ENCODE data around the gene YWHAG. TPM values are rescaled to one million over a fixed set of nuclear protein-coding genes. Genes with fewer than 3 reads are reported as not detected.

The YWHAG gene
- total and polyA plus RNA-seq, 9 of the 15 experiments (the other 6 are each of a cell fraction or from before 2014, with no cell fraction given) = 30.4 to 246 (median 94.5) TPM

- TF ChIP-seq ZNF165 (CRISPR knock-in tag; IDR thresholded peaks at IDR 0.05; ENCODE audit: borderline replicate concordance) (no peak), CBFB (CRISPR knock-in tag; IDR thresholded peaks at IDR 0.05) (no peak)
Measured at GRCh38 chr7:76280408-76280807, 78.4 kb downstream of the YWHAG start (continued).

DNA sequence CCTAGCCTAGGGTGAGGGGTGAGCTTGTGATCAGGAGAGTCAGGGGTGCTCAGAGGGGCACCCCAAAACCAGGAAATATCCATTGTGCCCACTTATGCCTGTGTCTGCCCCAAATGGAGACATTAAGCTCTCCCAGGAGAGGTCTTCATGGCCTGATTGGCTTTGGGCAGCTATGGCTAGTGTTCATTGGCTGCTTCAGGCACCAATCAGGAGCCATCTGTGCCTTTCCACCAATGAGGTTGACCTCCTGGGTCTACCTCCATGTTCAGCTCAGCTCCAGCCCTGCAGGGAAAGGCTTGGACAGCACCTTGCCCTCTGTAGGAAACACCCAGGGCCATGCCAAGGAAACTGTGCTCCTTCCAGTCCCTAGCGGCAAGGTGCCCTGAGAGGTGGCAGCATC lies 80.3 kb downstream of the YWHAG start:
- Histone ChIP-seq H3K27ac (ENCODE audit: extremely low read depth, low read depth, low read length) (no peak overlapping the region), H3K4me1 (replicated peaks in 1 of 2; ENCODE audit: control insufficient read depth in 2 of 2, insufficient read depth in 2 of 2, low read length in 2 of 2) (peaks cover 0 to 27% of the 10 kb centered on the region in 2 experiments; a peak in 3 of 5 replicates), H3K9me3 (replicated peaks; ENCODE audit: control insufficient read depth, insufficient read depth, low read depth, low read length) (no peaks in the 10 kb centered on the region), H3K4me3 (no peak overlapping the region), H3K9me1 (ENCODE audit: control insufficient read depth, insufficient read depth, low read length) (no peaks in the 10 kb centered on the region), H3K36me3 (ENCODE audit: control insufficient read depth, insufficient read depth, low read length) (no peaks in the 10 kb centered on the region), H3K79me2 (ENCODE audit: control insufficient read depth, insufficient read depth, low read length) (no peaks in the 10 kb centered on the region), H3K27me3 (ENCODE audit: control insufficient read depth in 2 of 2, insufficient read depth in 2 of 2, low read length in 2 of 2) (peaks cover 42 to 54% of the 10 kb centered on the region in 2 experiments; a peak in 4 of 5 replicates), H4K20me1 (replicated peaks; ENCODE audit: control insufficient read depth, insufficient read depth, low read length) (no peaks in the 10 kb centered on the region; the same call in 1 of the 2 replicates), H2AFZ (ENCODE audit: low read depth, low read length) (0 out of 2 replicates have a peak overlapping the region, but pooled peaks have one; percentile 10), H3K4me2 (ENCODE audit: insufficient read depth, low read length) (no peak overlapping the region), H3K9ac (ENCODE audit: insufficient read depth in 1 of 2, low read depth in 2 of 2, low read length in 2 of 2) (no peak overlapping the region)
- 38% methylated on average over 1 of the region's 1 CpG for WGBS (ENCODE audit: insufficient coverage, low coverage, missing lambda C conversion rate)
- FAIRE-seq (peak; percentile 75), DNase-seq (ENCODE audit: extremely low read depth in 1 of 4, low spot score in 3 of 4) (peak; percentile 52 to 72 (median 58)), ATAC-seq (peak; percentile 82)
- CTCF ChIA-PET (ENCODE audit: low intra/inter-chr PET ratio) = no interaction called here
- POLR2A ChIA-PET = interaction anchor here (0.5 to 2.3 kb wide), 4 partner anchors 8 to 115 kb away, joined by 3 to 8 read pairs (median 4); no protein-coding TSS in a partner anchor
- no TSS peak for BruUV-seq (replicated peaks)
- intact Hi-C loops (cut with micrococcal nuclease) (loop anchor here (5.0 kb wide), 1 partner anchor 34 kb away; no protein-coding TSS in a partner anchor), in situ Hi-C loops (cut with MboI) (no loop called here)
- TF ChIP-seq PKNOX1 (IDR thresholded peaks at IDR 0.05) (peak; percentile 72), CTCF (IDR thresholded peaks at IDR 0.05 in 2 of 3, conservative IDR thresholded peaks at IDR 0.05 in 1 of 3; ENCODE audit: insufficient read depth in 2 of 3, low read depth in 1 of 3, low read length in 3 of 3) (no peak)
- TF ChIP-seq, protein P1, sequence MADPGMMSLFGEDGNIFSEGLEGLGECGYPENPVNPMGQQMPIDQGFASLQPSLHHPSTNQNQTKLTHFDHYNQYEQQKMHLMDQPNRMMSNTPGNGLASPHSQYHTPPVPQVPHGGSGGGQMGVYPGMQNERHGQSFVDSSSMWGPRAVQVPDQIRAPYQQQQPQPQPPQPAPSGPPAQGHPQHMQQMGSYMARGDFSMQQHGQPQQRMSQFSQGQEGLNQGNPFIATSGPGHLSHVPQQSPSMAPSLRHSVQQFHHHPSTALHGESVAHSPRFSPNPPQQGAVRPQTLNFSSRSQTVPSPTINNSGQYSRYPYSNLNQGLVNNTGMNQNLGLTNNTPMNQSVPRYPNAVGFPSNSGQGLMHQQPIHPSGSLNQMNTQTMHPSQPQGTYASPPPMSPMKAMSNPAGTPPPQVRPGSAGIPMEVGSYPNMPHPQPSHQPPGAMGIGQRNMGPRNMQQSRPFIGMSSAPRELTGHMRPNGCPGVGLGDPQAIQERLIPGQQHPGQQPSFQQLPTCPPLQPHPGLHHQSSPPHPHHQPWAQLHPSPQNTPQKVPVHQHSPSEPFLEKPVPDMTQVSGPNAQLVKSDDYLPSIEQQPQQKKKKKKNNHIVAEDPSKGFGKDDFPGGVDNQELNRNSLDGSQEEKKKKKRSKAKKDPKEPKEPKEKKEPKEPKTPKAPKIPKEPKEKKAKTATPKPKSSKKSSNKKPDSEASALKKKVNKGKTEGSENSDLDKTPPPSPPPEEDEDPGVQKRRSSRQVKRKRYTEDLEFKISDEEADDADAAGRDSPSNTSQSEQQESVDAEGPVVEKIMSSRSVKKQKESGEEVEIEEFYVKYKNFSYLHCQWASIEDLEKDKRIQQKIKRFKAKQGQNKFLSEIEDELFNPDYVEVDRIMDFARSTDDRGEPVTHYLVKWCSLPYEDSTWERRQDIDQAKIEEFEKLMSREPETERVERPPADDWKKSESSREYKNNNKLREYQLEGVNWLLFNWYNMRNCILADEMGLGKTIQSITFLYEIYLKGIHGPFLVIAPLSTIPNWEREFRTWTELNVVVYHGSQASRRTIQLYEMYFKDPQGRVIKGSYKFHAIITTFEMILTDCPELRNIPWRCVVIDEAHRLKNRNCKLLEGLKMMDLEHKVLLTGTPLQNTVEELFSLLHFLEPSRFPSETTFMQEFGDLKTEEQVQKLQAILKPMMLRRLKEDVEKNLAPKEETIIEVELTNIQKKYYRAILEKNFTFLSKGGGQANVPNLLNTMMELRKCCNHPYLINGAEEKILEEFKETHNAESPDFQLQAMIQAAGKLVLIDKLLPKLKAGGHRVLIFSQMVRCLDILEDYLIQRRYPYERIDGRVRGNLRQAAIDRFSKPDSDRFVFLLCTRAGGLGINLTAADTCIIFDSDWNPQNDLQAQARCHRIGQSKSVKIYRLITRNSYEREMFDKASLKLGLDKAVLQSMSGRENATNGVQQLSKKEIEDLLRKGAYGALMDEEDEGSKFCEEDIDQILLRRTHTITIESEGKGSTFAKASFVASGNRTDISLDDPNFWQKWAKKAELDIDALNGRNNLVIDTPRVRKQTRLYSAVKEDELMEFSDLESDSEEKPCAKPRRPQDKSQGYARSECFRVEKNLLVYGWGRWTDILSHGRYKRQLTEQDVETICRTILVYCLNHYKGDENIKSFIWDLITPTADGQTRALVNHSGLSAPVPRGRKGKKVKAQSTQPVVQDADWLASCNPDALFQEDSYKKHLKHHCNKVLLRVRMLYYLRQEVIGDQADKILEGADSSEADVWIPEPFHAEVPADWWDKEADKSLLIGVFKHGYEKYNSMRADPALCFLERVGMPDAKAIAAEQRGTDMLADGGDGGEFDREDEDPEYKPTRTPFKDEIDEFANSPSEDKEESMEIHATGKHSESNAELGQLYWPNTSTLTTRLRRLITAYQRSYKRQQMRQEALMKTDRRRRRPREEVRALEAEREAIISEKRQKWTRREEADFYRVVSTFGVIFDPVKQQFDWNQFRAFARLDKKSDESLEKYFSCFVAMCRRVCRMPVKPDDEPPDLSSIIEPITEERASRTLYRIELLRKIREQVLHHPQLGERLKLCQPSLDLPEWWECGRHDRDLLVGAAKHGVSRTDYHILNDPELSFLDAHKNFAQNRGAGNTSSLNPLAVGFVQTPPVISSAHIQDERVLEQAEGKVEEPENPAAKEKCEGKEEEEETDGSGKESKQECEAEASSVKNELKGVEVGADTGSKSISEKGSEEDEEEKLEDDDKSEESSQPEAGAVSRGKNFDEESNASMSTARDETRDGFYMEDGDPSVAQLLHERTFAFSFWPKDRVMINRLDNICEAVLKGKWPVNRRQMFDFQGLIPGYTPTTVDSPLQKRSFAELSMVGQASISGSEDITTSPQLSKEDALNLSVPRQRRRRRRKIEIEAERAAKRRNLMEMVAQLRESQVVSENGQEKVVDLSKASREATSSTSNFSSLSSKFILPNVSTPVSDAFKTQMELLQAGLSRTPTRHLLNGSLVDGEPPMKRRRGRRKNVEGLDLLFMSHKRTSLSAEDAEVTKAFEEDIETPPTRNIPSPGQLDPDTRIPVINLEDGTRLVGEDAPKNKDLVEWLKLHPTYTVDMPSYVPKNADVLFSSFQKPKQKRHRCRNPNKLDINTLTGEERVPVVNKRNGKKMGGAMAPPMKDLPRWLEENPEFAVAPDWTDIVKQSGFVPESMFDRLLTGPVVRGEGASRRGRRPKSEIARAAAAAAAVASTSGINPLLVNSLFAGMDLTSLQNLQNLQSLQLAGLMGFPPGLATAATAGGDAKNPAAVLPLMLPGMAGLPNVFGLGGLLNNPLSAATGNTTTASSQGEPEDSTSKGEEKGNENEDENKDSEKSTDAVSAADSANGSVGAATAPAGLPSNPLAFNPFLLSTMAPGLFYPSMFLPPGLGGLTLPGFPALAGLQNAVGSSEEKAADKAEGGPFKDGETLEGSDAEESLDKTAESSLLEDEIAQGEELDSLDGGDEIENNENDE (IDR thresholded peaks at IDR 0.05; ENCODE audit: low read depth, low read length) = no peak
